ENCODE results near the gene EIF5.

Gene EIF5

DNA sequence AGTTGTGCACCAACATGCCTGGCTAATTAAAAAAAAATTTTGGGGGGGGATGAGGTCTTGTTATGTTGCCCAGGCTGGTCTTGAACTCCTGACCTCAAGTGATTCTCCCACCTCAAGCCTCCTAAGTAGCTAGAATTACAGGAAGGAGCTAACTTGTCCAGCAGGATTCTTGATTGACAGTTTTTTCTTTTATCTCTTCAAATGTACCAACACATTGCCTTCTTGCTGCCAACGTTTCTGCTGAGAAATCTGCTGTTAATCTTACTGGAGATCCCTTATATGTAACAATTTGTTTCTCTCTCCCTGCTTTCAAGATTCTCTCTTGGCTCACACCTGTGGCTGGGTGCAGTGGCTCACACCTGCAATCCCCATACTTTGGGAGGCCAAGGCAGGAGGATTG, 28.7 kb downstream of the EIF5 start:
- Histone ChIP-seq H3K9me2 (replicated peaks; ENCODE audit: control insufficient read depth, low read length) (no peaks in the 10 kb centered on the region), H3K27ac (ENCODE audit: low read depth, low read length) (no peak overlapping the region), H3K4me3 (ENCODE audit: low read length) (no peak overlapping the region), H3K79me2 (ENCODE audit: control insufficient read depth, low read length) (no peaks in the 10 kb centered on the region), H3F3A (ENCODE audit: control insufficient read depth, insufficient read depth) (no peaks in the 10 kb centered on the region), H3K4me1 (ENCODE audit: control insufficient read depth, low read length) (peaks cover 22% of the 10 kb centered on the region), H3K4me2 (ENCODE audit: low read length) (no peak overlapping the region), H3K36me3 (ENCODE audit: control insufficient read depth, low read length) (no peaks in the 10 kb centered on the region), H3K27me3 (ENCODE audit: control insufficient read depth, low read length) (no peaks in the 10 kb centered on the region), H3K9me3 (ENCODE audit: control insufficient read depth, insufficient read depth, low read length) (peaks cover 17% of the 10 kb centered on the region; the same call in 1 of the 2 replicates), H4K20me1 (ENCODE audit: control insufficient read depth, insufficient read depth, low read depth, low read length) (no peaks in the 10 kb centered on the region)
- TF ChIP-seq, protein P1, sequence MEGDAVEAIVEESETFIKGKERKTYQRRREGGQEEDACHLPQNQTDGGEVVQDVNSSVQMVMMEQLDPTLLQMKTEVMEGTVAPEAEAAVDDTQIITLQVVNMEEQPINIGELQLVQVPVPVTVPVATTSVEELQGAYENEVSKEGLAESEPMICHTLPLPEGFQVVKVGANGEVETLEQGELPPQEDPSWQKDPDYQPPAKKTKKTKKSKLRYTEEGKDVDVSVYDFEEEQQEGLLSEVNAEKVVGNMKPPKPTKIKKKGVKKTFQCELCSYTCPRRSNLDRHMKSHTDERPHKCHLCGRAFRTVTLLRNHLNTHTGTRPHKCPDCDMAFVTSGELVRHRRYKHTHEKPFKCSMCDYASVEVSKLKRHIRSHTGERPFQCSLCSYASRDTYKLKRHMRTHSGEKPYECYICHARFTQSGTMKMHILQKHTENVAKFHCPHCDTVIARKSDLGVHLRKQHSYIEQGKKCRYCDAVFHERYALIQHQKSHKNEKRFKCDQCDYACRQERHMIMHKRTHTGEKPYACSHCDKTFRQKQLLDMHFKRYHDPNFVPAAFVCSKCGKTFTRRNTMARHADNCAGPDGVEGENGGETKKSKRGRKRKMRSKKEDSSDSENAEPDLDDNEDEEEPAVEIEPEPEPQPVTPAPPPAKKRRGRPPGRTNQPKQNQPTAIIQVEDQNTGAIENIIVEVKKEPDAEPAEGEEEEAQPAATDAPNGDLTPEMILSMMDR (IDR thresholded peaks at IDR 0.05; ENCODE audit: low read depth, low read length, poor library complexity, severe bottlenecking): no peak
- TF ChIP-seq EZH2phosphoT487 (IDR thresholded peaks at IDR 0.05; ENCODE audit: borderline replicate concordance, low read length): no peak

DNA sequence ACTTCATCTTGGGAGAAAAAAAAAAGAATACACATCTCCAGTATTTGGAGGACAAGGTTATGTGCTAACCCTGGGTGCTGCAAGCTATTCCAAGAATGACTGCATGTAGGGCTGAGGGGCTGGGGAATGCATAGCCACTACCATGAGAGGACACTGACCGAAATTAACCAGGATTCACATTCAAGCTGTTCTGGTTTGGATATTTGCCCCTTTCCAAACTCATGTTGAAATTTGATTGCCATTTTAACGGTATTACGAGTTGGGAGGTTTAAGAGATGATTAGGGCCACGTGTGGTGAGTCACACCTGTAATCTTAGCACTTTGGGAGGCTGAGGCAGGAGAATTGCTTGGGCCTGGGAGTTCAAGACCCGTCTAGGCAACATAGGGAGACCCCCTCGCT, 32.7 kb downstream of the EIF5 start:
- TF ChIP-seq, protein P1 (IDR thresholded peaks at IDR 0.05; ENCODE audit: low read depth, low read length, poor library complexity, severe bottlenecking): no peak
- no peak for TF ChIP-seq EZH2phosphoT487 (IDR thresholded peaks at IDR 0.05; ENCODE audit: borderline replicate concordance, low read length)
- no peak overlapping the region for H3K4me2 ChIP-seq (ENCODE audit: low read length)

DNA sequence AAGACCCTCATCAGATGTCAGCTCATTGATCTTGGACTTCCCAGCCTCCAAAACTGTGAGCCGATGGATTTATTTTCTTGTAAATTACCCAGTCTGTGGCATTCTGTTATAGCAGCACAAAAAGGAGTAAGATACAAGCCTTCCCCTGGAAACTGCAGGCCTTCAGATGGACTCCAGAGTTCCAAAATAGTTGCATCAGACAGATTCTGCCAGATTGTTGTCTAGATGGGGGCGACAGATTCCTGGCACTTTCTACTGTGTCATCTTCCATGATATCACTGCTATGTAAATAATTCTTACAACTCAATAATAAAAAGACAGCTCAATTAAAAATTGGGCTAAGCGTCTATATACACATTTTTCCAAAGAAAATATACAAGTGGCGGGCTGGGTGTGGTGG, 34.0 kb downstream of the EIF5 start:
- H3K4me2 ChIP-seq (ENCODE audit: low read length): no peak overlapping the region

More for the DNA sequence above, 32.7 kb downstream of the EIF5 start:
- H3K36me3 ChIP-seq (ENCODE audit: control insufficient read depth, low read length): no peaks in the 10 kb centered on the region
- peaks cover 11% of the 10 kb centered on the region; the same call in 1 of the 2 replicates for H3K9me3 ChIP-seq (ENCODE audit: control insufficient read depth, insufficient read depth, low read length)
- H3K4me3 ChIP-seq (ENCODE audit: low read length): no peak overlapping the region
- H3K9me2 ChIP-seq (replicated peaks; ENCODE audit: control insufficient read depth, low read length): no peaks in the 10 kb centered on the region
- H3F3A ChIP-seq (ENCODE audit: control insufficient read depth, insufficient read depth): no peaks in the 10 kb centered on the region
- no peak overlapping the region for H3K27ac ChIP-seq (ENCODE audit: low read depth, low read length)
- no peaks in the 10 kb centered on the region for H3K27me3 ChIP-seq (ENCODE audit: control insufficient read depth, low read length)
- H4K20me1 ChIP-seq (ENCODE audit: control insufficient read depth, insufficient read depth, low read depth, low read length): no peaks in the 10 kb centered on the region
- no peaks in the 10 kb centered on the region for H3K4me1 ChIP-seq (ENCODE audit: control insufficient read depth, low read length)
- H3K79me2 ChIP-seq (ENCODE audit: control insufficient read depth, low read length): no peaks in the 10 kb centered on the region

More for the DNA sequence above, 34.0 kb downstream of the EIF5 start:
- TF ChIP-seq EZH2phosphoT487 (IDR thresholded peaks at IDR 0.05; ENCODE audit: borderline replicate concordance, low read length): no peak
- TF ChIP-seq, protein P1 (IDR thresholded peaks at IDR 0.05; ENCODE audit: low read depth, low read length, poor library complexity, severe bottlenecking): no peak
- no peaks in the 10 kb centered on the region for H4K20me1 ChIP-seq (ENCODE audit: control insufficient read depth, insufficient read depth, low read depth, low read length)
- no peaks in the 10 kb centered on the region for H3K4me1 ChIP-seq (ENCODE audit: control insufficient read depth, low read length)
- H3K27ac ChIP-seq (ENCODE audit: low read depth, low read length): no peak overlapping the region
- H3K36me3 ChIP-seq (ENCODE audit: control insufficient read depth, low read length): no peaks in the 10 kb centered on the region
- no peaks in the 10 kb centered on the region for H3K9me2 ChIP-seq (replicated peaks; ENCODE audit: control insufficient read depth, low read length)
- H3K79me2 ChIP-seq (ENCODE audit: control insufficient read depth, low read length): no peaks in the 10 kb centered on the region
- H3F3A ChIP-seq (ENCODE audit: control insufficient read depth, insufficient read depth): no peaks in the 10 kb centered on the region
- no peak overlapping the region for H3K4me3 ChIP-seq (ENCODE audit: low read length)
- no peaks in the 10 kb centered on the region for H3K27me3 ChIP-seq (ENCODE audit: control insufficient read depth, low read length)
- peaks cover under 1% of the 10 kb centered on the region; the same call in 1 of the 2 replicates for H3K9me3 ChIP-seq (ENCODE audit: control insufficient read depth, insufficient read depth, low read length)
